DND-41 (cell line): Measurements from ENCODE around the gene SH2D6.

Experiments used
- EZH2 ChIP-seq: IDR thresholded peaks from 3 replicates; pipeline ENCODE4 v1.6.1; 2012; ENCODE audit warnings: borderline replicate concordance, low read depth, mild to moderate bottlenecking, moderate library complexity, low read length, inconsistent platforms; ENCODE audit not compliant: severe bottlenecking
- TF ChIP-seq, protein P1 (sequence below): IDR thresholded peaks from 2 replicates; pipeline ENCODE4 v1.5.1; 2012; ENCODE audit warnings: borderline replicate concordance, low read length, moderate library complexity, mild to moderate bottlenecking; ENCODE audit not compliant: poor library complexity, severe bottlenecking; ENCODE audit errors: extremely low read depth

DNA sequence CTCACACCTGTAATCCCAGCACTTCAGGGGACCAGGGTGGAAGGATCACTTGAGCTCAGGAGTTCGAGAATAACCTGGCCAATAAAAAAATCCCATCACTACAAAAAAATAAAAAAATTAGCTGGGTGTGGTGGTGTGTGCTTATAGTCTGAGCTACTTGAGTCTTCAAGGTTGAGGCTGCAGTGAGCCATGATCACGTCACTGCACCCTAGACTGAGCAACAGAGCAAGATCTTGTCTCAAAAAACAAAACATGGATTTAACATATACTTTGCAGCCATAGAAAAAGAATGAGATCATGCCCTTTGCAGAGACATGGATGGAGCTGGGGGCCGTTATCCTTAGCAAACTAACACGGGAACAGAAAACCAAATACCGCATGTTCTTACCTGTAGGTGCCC lies 22.2 kb downstream of the SH2D6 start:
- TF ChIP-seq, protein P1, sequence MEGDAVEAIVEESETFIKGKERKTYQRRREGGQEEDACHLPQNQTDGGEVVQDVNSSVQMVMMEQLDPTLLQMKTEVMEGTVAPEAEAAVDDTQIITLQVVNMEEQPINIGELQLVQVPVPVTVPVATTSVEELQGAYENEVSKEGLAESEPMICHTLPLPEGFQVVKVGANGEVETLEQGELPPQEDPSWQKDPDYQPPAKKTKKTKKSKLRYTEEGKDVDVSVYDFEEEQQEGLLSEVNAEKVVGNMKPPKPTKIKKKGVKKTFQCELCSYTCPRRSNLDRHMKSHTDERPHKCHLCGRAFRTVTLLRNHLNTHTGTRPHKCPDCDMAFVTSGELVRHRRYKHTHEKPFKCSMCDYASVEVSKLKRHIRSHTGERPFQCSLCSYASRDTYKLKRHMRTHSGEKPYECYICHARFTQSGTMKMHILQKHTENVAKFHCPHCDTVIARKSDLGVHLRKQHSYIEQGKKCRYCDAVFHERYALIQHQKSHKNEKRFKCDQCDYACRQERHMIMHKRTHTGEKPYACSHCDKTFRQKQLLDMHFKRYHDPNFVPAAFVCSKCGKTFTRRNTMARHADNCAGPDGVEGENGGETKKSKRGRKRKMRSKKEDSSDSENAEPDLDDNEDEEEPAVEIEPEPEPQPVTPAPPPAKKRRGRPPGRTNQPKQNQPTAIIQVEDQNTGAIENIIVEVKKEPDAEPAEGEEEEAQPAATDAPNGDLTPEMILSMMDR = no peak
- TF ChIP-seq EZH2 = no peak
